ENCODE results near the gene MS4A6A.
"Not testable (repeated sequence)": the region's sequence is repeated elsewhere in the genome, so short reads cannot be mapped to it uniquely, and the experiment has no call there.

MS4A6A gene

DNA sequence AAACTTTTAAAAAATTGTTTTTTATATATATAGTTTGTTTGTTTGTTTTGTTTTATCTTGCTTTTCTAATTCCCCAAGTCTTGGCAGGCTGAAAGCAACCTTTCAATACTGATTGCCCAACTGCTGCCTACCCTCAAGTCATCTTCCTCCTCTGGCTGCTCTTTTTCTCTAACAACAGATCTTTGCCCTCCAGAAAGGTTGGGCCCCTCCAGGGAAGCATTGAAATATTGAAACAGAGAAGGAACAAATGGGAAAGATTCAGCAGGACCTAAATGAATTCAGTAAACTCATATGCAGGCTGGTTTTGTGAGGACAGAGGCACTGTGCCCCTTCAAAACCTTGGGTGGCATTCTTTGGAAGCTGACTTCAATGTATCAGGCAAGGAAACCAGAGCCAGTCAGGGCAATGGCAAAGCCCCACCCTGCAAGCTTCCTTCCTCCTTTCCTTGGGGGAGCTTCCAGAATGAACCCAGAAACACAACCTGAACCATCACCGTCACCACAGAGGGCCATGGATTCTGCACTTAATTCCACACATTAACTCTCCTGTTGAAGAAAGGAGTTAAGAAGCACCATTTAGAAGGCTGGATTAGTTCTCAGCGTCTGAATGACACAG, 815 bp upstream of the MS4A6A start:
- DNase-seq = no peak

DNA sequence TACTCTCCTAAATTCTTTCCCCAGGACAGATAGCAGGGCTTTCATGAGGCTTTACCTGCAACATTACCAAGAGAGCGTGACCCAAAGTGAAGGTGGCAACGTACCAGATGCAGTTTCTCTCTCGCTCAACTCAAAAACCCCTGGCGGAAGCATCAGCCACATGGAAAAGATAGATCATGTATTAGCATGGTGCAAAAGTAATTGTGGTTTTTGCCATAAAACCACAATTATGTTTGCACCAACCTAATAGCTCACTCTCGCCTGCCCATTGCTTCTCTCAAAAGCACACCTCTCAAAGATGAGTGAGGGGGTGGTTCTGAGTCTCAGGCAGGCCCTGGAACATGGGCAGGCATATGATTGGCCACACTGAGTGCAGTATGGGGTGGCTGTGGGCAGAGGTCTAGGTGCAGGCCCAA, 7.0 kb downstream of the MS4A6A start:
- peak; percentile 35 for DNase-seq

DNA sequence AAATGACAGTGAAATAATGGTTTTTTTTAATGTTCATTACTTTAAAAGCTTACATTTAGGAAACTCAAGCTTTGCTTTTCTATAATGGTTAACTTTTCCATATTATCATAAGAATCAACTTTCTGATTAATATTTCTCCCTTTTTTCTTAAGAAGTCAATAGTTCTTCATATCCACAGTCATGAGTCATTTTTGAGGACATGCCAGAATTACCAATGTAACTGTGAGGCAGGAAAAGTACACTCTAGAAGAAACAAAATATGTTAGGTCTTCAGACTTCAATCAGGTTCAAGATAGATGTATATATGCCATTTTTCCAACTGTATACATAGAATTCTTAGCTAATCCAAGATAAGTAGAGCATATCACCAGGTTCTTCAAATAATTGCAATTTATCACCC, 10.9 kb downstream of the MS4A6A start:
- no peak for DNase-seq

DNA sequence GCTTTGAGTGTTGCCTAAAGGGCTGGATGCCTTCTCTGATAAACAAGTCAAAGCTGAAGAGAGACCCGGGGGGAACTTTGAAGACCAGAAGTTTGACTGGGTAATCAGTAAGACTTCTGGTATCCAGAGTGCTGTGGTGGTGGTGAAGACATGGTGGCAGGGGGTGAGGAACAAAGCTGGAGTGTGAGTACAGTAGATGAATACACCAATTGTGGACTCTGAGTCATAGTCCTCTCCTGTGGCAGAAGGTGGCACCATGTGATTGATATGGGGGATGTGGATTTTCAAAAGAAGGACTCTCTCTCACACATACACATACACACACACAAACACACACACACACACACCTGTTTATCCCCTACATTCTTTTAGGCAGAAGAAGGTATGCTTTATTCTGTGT, 12.3 kb downstream of the MS4A6A start:
- DNase-seq = no peak

DNA sequence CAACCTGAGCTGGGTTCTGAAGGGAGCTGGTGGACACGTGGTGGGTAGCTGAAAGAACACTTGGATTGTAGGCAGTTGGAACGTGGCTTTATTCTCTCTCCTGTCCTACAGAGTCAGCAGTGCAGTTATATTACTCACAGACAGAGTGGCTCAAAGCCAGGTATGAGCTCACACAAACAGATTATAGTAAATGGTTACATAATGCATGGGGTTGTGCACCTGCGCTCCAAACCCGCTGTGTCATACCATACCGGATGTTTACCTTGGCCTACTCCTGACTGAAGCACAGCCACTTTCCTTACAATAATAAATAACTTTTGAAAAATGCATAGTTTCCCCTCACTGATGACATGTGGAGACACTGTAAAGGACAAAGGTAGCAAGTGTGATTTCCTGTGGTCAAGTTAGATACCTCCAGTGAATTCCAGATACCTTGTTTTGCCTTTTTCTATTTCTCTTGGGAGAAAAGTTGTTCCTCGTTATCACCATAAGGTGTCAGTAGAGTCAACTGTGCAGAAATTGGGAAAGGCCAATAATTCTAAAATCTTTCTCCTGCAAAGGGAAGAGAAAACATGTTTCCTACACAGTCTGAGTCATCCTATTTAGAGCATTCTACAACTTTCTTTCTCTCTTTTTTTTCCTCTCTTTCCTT, 13.5 kb downstream of the MS4A6A start:
- peak; percentile 7 for DNase-seq

DNA sequence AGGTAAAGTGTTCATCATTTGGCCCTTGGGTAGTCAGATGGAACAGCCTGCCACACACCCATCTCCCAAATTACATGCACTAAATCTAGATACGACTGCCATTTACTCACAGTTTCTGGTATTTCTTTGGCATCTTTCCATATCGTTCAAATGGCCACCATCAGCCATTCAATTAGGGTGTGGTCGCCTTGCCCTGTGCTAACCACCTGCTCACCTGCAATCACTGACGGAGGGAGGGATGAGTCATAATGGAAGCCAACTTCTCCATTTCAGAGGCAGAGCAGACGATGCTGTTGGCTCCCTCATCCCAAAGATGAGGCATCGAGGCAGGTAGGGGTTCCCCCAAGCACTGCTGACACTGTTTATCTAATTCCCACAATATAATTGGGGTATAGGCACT, 14.6 kb downstream of the MS4A6A start:
- no peak for DNase-seq

DNA sequence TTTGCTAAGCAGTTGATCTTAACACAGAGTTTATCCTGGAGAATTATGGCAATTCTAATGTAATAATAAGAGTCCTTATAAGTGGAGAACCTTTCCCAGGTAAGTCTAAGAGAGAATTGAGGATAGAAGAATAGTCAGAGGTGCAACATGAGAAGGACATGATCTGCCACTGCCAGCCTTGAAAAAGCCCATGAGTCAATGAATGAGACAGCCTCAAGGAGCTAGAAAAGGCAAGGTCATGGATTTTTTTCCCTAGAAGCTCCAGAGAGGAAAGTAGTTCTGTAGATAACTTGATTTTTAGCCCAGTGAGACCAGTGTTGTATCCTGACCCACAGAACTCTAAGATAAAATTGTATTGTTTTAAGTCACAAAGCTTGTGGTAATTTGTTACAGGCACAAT, 16.9 kb downstream of the MS4A6A start:
- no peak for DNase-seq

DNA sequence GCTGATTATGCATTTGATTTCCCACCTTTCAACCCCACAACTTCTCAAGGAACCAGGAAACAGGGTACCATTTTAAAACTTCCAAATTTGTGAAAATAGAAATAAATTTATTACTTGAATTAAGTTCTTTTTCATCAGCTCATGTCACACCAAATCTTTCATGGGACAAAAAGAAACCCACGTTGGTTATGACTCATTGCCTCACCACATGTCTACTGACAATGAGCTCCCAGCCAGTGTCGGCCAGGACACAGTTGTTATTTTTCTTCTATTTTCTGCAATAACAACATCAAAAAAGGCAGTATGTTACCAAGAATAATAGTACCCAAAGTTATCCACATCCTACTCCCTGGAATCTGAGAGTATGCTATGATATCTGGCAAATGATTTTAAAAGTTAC, 17.3 kb downstream of the MS4A6A start:
- DNase-seq = no peak

DNA sequence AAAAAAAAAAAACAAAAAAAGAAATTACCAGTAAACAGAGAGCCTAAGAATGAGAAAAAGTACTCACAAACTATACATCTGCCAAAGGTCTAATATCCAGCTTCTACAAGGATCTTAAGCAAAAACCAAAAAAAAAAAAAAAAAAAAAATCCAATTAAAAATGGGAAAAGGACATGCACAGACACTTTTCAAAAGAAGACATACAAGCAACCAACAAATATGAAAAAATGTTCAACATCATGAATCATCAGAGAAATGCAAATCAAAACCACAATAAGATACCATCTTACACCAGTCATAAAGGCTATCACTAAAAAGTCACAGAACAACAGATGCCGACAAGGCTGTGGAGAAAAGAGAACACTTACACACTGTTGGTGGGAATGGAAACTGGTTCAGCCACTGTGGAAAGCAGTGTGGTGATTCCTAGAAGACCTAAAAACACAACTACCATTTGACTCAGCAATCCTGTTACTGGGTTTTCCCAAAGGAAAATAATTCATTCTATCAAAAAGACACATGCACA, 18.3 kb downstream of the MS4A6A start:
- peak; percentile 24 for DNase-seq

DNA sequence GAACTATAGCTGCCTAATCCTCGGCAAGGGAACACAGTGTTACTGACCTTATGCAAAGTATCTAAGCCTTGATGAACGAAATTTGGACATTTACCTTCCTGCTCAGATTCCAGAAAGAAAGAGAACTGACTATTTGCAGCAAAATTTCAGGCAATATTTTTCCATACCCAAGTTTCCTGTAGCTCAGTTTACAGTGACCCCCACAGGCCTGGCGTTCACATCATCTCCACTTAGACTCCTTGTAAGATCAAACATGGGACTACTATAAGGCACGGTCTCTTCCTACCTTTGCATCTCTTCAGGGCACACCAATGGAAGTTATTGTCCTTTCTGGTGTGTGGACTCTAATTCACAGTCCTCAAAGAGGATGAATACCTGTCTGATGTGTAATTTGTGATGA, 21.1 kb downstream of the MS4A6A start:
- no peak for DNase-seq

DNA sequence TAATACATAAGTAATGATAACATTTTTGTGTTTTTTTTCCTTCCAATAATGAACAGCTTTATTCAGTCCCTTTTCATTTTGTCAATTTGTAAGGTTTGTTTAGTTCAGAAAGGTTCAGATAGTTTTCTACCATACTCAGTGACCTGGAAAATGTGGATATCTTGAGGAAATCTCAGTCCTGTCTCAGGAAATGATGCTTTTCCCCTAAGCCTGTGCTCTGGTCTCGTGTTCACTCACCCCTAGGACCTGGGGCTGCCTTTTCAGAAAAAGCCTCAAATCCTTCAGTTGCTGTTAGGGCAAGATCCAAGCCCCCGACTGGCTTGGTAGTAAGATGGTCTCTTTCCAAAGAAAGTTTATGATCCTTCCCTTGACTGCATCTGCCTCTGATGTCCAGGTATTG, 21.8 kb downstream of the MS4A6A start:
- DNase-seq = no peak

DNA sequence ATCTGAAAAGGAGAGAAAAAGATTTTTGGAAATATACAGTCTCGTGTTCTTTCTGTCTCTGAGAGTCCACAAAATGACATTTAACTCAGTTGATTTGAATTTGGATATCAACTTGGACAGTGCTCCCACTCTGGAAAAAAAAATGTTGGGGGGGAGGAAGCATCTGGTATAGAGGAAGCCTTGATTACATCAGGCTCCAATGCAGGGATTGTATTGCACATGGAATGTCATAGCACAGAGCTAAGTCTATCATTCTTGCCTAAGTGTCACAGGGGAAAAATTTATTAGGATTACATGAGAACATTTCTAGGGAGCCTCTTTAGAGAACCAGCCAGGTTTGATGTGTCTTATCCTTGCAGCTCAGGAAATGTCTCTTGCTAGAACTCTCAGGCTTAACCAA, 23.0 kb downstream of the MS4A6A start:
- no peak for DNase-seq

DNA sequence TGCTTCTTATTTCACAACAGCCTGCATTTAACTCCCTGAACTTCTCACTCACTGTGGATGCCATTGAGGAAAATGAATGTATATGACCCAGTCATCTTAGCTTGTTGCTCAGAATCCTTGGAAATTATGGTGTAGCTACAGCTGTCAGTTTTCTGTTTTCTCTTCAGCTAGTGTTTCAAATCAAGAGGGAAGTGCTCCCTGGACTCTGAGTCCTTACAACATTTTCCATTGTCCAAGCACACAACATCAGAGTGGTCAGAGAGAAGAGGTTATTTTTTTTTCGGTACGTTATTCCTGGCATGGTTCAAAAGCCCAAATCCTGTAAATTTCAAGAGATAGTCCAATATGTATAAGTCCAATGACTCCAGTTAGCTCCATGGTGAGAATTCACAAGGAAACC, 23.6 kb downstream of the MS4A6A start:
- DNase-seq = no peak

DNA sequence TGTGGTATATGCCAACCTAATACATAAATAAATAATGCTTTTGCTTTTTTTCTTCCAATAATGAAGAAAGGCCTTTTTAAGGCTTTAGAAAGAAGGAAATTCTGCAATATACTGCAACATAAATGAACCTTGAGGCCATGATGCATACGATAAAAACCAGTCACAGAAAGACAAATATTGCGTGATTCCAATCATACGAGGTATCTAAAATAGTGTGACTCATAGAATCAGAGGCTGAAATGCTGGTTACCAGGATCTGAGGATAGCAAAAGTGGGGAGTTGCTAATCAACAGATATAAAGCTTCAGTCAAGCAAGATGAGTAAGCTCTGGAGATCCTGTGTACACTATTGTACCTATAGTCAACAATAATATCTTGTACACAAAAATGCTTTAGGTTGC, 24.2 kb downstream of the MS4A6A start:
- DNase-seq = no peak

DNA sequence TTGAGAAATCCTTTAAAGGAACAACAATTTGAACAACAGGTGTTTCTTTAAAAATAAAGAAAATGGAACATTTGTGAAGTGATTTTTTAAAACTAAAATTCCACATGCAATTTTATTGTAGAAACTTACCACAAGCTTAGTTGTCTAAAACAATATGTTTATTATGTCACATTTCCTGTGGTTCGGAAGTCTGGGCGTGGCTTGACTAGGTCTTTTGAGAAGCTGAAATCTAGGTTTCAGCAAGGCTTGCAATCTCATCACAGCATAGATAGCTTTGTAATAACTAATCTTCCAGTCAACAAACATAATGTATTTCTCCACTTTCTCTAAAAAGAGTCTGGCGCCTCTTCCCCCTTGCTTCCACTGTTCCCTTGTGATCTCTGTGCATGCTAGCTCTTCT, 27.0 kb downstream of the MS4A6A start:
- no peak for DNase-seq

DNA sequence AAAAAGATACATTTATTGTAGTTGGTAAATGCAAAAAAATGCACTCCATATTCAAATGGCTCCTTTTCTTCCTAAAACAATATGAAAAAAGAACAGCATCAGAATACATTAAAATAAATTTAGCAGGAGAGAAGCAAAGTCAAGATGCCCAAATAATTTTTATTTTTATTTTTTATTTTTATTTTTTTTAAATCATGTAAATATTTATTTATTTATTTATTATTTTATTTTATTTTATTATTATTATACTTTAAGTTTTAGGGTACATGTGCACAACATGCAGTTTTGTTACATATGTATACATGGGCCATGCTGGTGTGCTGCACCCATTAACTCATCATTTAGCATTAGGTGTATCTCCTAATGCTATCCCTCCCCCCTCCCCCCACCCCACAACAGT, 30.2 kb downstream of the MS4A6A start:
- not testable (repeated sequence) for DNase-seq

DNA sequence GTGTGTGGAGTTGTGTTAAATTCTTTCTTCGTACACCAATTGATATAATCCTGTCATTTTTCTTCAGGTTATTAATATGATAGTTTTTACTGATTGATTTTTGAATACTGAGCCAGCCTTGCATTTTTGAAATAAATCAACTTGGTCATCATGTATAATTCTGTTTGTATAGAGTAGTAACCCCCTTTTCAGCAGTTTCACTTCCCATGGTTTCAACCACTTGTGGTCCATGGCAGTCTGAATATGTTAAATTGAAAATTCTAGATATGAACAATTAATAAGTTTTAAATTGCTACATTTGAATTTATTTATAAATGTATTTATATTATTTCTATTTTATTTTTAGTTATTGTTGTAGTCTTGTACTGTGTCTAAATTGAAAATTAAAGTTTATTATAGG, 32.6 kb downstream of the MS4A6A start:
- DNase-seq = no peak

DNA sequence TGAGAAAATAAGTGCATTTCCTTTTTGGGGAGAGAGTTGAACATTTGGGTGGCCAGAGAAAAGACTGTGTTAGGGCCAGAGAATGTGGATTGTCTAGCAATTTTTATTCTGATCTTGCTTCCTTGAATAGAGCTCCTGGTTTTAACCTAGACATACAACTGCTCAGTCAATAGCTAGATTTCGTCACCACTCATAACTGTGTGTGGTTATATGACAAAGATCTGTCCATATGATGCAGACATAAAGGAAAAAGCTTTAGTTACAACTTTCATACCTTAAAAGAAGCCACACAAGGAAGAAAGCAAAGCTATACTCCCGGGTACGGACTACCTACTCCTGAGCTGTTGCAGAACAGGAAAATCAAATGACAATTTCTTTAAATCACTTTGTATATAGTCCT, 37.2 kb downstream of the MS4A6A start:
- DNase-seq = no peak

DNA sequence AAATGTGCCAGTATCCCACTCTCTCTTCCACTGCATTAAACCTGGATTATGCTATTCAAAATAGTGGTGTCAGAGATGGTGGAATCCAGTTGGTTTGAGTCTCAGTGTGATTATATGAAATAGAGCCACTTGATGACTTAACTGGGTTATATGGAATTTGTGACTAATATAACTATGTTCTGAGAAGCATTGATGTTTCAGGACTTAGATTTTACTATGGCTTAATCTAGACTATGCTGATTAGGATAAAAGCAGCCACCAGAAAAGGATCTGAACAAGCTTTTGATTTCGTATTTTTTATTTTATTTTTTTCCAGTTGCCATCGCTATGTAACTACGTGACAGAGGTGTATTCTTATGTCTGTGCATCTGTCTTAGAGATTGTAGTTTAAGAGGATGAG, 39.1 kb downstream of the MS4A6A start:
- DNase-seq = no peak

DNA sequence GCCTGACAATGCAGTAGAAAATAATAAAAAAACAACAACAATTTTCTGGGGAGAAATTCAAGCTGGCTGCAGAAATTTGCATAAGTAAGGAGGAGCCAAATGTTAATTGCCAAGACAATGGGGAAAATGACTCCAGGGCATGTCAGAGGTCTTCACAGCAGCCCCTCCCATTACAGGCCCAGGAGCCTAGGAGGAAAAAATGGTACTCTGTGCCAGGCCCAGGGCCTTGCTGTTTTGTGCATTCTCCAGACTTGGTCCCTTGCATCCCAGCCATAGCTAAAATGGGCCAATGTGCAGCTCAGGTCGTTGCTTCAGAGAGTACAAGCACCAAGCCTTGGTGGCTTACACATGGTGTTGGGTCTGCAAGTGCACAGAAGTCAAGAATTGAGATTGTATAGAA, 49.0 kb downstream of the MS4A6A start:
- DNase-seq = no peak

DNA sequence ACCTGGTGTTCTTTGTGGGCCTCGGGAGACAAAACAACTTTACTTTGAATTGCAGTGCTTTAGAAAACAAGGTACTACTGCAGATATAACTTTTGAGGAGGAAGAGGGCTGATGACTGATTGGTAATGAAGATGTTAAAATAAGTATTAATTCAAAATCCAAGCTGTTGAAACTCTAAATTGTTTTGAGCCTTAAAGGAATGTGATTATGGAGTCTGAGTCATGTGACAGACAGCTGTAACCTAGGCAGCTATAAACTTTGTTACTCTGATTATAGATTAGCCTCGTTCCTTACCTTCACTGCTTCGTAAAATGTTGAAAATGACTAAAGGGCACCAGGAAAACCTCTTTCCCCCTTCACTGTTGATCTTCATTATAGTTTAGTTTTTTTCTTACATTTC, 51.0 kb downstream of the MS4A6A start:
- no peak for DNase-seq

DNA sequence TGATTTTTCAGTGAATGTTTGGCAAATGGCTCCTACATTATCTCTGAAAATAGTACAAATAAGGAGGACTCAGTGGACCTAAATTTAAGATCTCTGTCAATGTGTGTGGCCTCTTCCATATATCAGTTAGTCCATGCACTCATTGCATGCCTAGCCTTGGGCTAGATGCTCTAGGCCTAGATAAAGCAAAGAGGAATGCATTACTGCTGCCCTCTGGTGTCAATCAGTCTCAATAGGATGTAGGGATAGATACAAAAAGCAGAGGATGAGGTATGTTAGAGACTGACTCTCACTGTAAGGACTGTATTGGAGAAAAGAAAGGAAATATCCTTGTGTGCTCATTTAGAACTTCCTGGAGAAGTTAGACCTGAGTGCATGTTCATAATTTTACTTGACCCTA, 52.4 kb downstream of the MS4A6A start:
- peak; percentile 12 for DNase-seq

DNA sequence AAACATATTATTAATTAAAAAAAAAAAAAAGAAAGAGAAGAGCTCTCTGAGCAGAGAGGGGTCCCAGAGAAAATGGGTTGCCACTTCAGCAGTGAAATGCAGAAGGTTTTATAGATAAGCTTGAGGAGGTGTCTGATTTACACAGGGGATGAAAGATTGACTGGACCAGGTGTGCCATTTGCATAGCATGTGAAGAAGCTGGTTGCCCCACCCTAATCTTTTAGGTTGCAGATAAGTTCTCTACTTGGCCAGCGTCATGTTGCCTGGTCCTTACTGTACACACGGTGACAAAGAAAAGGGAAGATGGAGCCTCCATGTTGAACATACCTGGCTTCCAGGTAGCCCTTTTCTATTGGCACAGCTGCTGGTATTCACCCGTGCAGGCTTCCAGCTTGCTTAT, 53.0 kb downstream of the MS4A6A start:
- no peak for DNase-seq

DNA sequence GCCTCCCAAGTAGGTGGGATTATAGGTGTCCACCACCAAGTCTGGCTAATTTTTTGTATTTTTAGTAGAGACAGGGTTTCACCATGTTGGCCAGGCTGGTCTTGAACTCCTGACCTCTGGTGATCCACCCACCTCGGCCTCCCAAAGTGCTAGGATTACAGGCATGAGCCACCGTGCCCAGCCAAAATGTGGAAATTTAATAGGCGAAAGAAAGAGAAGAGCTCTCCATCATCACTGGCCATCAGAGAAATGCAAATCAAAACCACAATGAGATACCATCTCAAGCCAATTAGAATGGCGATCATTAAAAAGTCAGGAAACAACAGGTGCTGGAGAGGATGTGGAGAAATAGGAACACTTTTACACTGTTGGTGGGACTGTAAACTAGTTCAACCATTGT, 54.0 kb downstream of the MS4A6A start:
- DNase-seq = not testable (repeated sequence)

DNA sequence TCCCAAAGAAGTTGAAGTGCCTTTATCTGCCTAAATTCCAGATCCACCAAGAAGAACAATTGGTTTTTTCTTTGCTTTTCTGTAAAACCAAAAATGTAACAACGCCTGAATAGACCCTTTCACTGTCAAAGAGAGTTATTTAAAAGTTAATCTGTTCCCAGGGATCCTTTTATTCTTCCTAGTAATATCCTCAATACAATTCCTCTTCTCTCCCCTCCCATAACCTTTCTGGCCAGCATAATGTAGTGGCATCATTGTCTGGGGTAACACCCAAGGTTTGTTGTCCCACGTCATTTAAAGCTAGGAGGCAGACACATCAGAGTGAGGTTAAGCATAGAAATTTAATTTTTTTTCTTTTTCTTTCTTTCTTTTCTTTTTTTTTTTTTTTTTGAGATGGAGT, 54.5 kb downstream of the MS4A6A start:
- DNase-seq = no peak

All from stimulated activated CD4-positive, alpha-beta T cell treated with anti-CD3 and anti-CD28 coated beads, Interleukin-15, amount 100 ng/mL, for 24 hours (primary cell).